H1 (cell line): Measurements from ENCODE around the gene TAF4. TPM values are rescaled to one million over a fixed set of nuclear protein-coding genes. Genes with fewer than 3 reads are reported as not detected.

Experiments
- ASH2L ChIP-seq: fragments of 200-600, 300-600 bp; sonication (generic); IDR thresholded peaks from one replicate; pipeline ENCODE4 v1.7.1; 2017; ENCODE audit warnings: low read length
- ATF3 ChIP-seq: IDR thresholded peaks from 2 replicates; pipeline ENCODE4 v1.6.1; 2011; ENCODE audit warnings: low read depth, mild to moderate bottlenecking, low read length; ENCODE audit not compliant: insufficient read depth
- E2F6 ChIP-seq: IDR thresholded peaks from 2 replicates; pipeline ENCODE4 v1.6.1; 2012; ENCODE audit warnings: inconsistent platforms
- KDM5A ChIP-seq: fragments of 200-600 bp; IDR thresholded peaks from 2 replicates; pipeline ENCODE4 v1.7.1; 2012; ENCODE audit warnings: mild to moderate bottlenecking, low read length, inconsistent platforms, mixed read lengths
- RAD21 ChIP-seq, 2 experiments: IDR thresholded peaks in 1 of 2; conservative IDR thresholded peaks in 1 of 2; 2 replicates each; pipeline ENCODE4 v1.6.1; 2011; ENCODE audit warnings: low read depth in 2 of 2, low read length in 2 of 2, improper control_type of control experiment in 1 of 2, inconsistent platforms in 1 of 2, mild to moderate bottlenecking in 1 of 2, moderate library complexity in 1 of 2
- RXRA ChIP-seq: IDR thresholded peaks from 2 replicates; pipeline ENCODE4 v1.6.1; 2011; ENCODE audit warnings: low read depth, mild to moderate bottlenecking, low read length, moderate library complexity; ENCODE audit not compliant: insufficient read depth
- SRF ChIP-seq: IDR thresholded peaks from 2 replicates; pipeline ENCODE4 v1.6.1; 2011; ENCODE audit warnings: mild to moderate bottlenecking, low read depth, low read length, moderate library complexity
- YY1 ChIP-seq: IDR thresholded peaks from 2 replicates; pipeline ENCODE4 v1.6.1; 2011; ENCODE audit warnings: low read depth, mild to moderate bottlenecking, low read length
- polyA plus RNA-seq, 7 experiments: library from polyadenylated mRNA; depleted of rRNA in 3 of 7; stranded (reverse) in 5 of 7; unstranded in 2 of 7; fragments of >200 nt in 5 of 7; fragments of 200-250 nt in 2 of 7; gene quantifications; 1 replicate in 5 of 7; 2 replicates in 1 of 7; 4 replicates in 1 of 7; pipeline versions ENCODE4 v1.2.1 to v1.2.3, GENCODE V29; 2011 to 2013; ENCODE audit warnings: missing spikeins in 2 of 7, mixed read lengths in 2 of 7
- total RNA-seq: library from RNA; stranded (reverse); fragmentation: NEBNext Ultra II Directional; extraction: Animal tissue kit (Norgen Biotek cat#: 25700); gene quantifications from 2 replicates; pipeline ENCODE4 v1.2.1, GENCODE V29; 2021

Gene TAF4
- total and polyA plus RNA-seq, 2 of the 8 experiments (the other 6 are each of a cell fraction or from before 2014, with no cell fraction given) = 16.0 to 30.1 TPM

- TF ChIP-seq ASH2L (no peak), E2F6 (no peak), RAD21 (IDR thresholded peaks at IDR 0.05 in 1 of 2, conservative IDR thresholded peaks at IDR 0.05 in 1 of 2; ENCODE audit: low read depth in 2 of 2, low read length in 2 of 2) (no peak), ATF3 (no peak), RXRA (no peak), SRF (no peak), KDM5A (no peak), YY1 (no peak)
These were observed 46.4 kb downstream of the TAF4 start (continued) for GRCh38 chr20:62019144-62019805.
